Neural progenitor cell (in vitro differentiated cells): ENCODE results near the gene DDB1. TPM values are rescaled to one million over a fixed set of nuclear protein-coding genes. Genes with fewer than 3 reads are reported as not detected.

Experiments used
- DNase-seq: peaks from one replicate; pipeline ENCODE4 v3.0.0-alpha.2; 2016; ENCODE audit warnings: low spot score
- H2AFZ ChIP-seq: fragments of 200-600 bp; sonication (generic); replicated peaks from 2 replicates; pipeline ENCODE4 v1.6.1; 2016; ENCODE audit warnings: antibody characterized with exemption
- H3F3A ChIP-seq: fragments of 200-600 bp; sonication (generic); 2 replicates; pipeline ENCODE4 v1.6.1; 2016; ENCODE audit warnings: antibody characterized with exemption, low read depth
- H3K27ac ChIP-seq: fragments of 200-600 bp; sonication (generic); 2 replicates; pipeline ENCODE4 v1.5.1; 2016; ENCODE audit warnings: mild to moderate bottlenecking
- H3K27me3 ChIP-seq: fragments of 200-600 bp; sonication (generic); 2 replicates; pipeline ENCODE4 v1.6.1; 2016; ENCODE audit warnings: mild to moderate bottlenecking, moderate library complexity
- H3K36me3 ChIP-seq: fragments of 200-600 bp; sonication (generic); 2 replicates; pipeline ENCODE4 v1.5.1; 2016
- H3K4me1 ChIP-seq: fragments of 200-600 bp; sonication (generic); 2 replicates; pipeline ENCODE4 v1.6.1; 2016; ENCODE audit warnings: mixed run types
- H3K4me2 ChIP-seq: fragments of 200-600 bp; sonication (generic); 2 replicates; pipeline ENCODE4 v1.6.1; 2016
- H3K4me3 ChIP-seq: fragments of 200-600 bp; sonication (generic); 2 replicates; pipeline ENCODE4 v1.5.1; 2016
- H3K79me2 ChIP-seq: fragments of 200-600 bp; sonication (generic); 2 replicates; pipeline ENCODE4 v1.6.1; 2016; ENCODE audit warnings: low read depth
- H3K9ac ChIP-seq: fragments of 200-600 bp; sonication (generic); 2 replicates; pipeline ENCODE4 v1.6.1; 2016
- H3K9me3 ChIP-seq: fragments of 200-600 bp; sonication (generic); 2 replicates; pipeline ENCODE4 v1.5.1; 2016; ENCODE audit warnings: low read depth
- H4K20me1 ChIP-seq: fragments of 200-600 bp; sonication (generic); 2 replicates; pipeline ENCODE4 v1.6.1; 2016; ENCODE audit warnings: low read depth
- H3K27ac Mint-ChIP-seq: 3 replicates; pipeline ENCODE4 v1.8.0; 2021; ENCODE audit warnings: mixed read lengths
- H3K27me3 Mint-ChIP-seq: 2 replicates; pipeline ENCODE4 v1.8.0; 2022; ENCODE audit warnings: low read depth, mild to moderate bottlenecking, inconsistent platforms, moderate library complexity, mixed read lengths; ENCODE audit not compliant: insufficient read depth
- H3K36me3 Mint-ChIP-seq: 3 replicates; pipeline ENCODE4 v1.8.0; 2021; ENCODE audit warnings: mixed read lengths
- H3K4me1 Mint-ChIP-seq: 3 replicates; pipeline ENCODE4 v1.8.0; 2021; ENCODE audit warnings: mixed read lengths
- H3K4me3 Mint-ChIP-seq: 3 replicates; pipeline ENCODE4 v1.8.0; 2021; ENCODE audit warnings: mild to moderate bottlenecking, moderate library complexity, mixed read lengths
- H3K9me3 Mint-ChIP-seq: 3 replicates; pipeline ENCODE4 v1.8.0; 2020; ENCODE audit warnings: mixed read lengths
- EZH2 ChIP-seq: fragments of 200-600 bp; sonication (generic); IDR thresholded peaks from 2 replicates; pipeline ENCODE4 v1.6.1; 2017; ENCODE audit warnings: antibody characterized with exemption, mild to moderate bottlenecking, moderate library complexity
- EZH2phosphoT487 ChIP-seq: fragments of 200-600 bp; sonication (generic); IDR thresholded peaks from 2 replicates; pipeline ENCODE4 v1.6.1; 2017; ENCODE audit warnings: antibody characterized with exemption
- total RNA-seq: library from RNA; depleted of rRNA; stranded (reverse); fragments of >200 nt; gene quantifications from 2 replicates; pipeline ENCODE4 v1.2.3, GENCODE V29; 2015; ENCODE audit warnings: low replicate concordance
- TF ChIP-seq, protein P1 (sequence below): fragments of 200-600 bp; sonication (generic); IDR thresholded peaks from 2 replicates; pipeline ENCODE4 v1.5.1; 2017; ENCODE audit warnings: antibody characterized with exemption, mild to moderate bottlenecking

DDB1 gene
- total RNA-seq, 1 donor from 2014 or later, result 275 TPM

DNA sequence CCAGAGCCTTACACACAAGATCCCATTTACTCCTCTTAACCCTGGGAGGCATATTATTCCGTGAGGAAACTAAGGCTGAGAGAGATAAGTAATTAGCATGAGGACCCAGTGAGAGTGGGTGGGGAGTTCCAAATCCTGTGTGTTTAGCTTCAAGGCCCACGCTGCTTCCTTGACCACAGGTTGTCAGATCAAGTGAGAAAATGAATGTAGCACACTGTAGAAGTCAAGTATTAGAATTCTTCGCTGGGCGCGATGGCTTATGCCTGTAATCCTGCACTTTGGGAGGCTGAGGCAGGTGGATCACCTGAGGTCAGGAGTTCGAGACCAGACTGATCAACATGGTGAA, 25.0 kb upstream of the DDB1 start:
- no peaks in the 10 kb centered on the region for H3K9me3 Mint-ChIP-seq
- Histone ChIP-seq H3K79me2 (peaks cover 27% of the 10 kb centered on the region), H3K27me3 (no peaks in the 10 kb centered on the region), H3K4me2 (no peak overlapping the region), H2AFZ (no peak overlapping the region), H3K4me3 (no peak overlapping the region), H4K20me1 (no peaks in the 10 kb centered on the region), H3F3A (peaks cover 13% of the 10 kb centered on the region), H3K9me3 (no peaks in the 10 kb centered on the region), H3K4me1 (peaks cover 4% of the 10 kb centered on the region), H3K27ac (no peak overlapping the region), H3K36me3 (no peaks in the 10 kb centered on the region), H3K9ac (no peak overlapping the region)
- H3K4me3 Mint-ChIP-seq, result no peak overlapping the region
- H3K27ac Mint-ChIP-seq, result no peak overlapping the region
- peaks cover 9% of the 10 kb centered on the region for H3K36me3 Mint-ChIP-seq
- H3K4me1 Mint-ChIP-seq, result peaks cover 21% of the 10 kb centered on the region
- no peak for TF ChIP-seq EZH2phosphoT487
- no peak for TF ChIP-seq EZH2
- TF ChIP-seq, protein P1, sequence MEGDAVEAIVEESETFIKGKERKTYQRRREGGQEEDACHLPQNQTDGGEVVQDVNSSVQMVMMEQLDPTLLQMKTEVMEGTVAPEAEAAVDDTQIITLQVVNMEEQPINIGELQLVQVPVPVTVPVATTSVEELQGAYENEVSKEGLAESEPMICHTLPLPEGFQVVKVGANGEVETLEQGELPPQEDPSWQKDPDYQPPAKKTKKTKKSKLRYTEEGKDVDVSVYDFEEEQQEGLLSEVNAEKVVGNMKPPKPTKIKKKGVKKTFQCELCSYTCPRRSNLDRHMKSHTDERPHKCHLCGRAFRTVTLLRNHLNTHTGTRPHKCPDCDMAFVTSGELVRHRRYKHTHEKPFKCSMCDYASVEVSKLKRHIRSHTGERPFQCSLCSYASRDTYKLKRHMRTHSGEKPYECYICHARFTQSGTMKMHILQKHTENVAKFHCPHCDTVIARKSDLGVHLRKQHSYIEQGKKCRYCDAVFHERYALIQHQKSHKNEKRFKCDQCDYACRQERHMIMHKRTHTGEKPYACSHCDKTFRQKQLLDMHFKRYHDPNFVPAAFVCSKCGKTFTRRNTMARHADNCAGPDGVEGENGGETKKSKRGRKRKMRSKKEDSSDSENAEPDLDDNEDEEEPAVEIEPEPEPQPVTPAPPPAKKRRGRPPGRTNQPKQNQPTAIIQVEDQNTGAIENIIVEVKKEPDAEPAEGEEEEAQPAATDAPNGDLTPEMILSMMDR, result no peak
- peaks cover 6% of the 10 kb centered on the region for H3K27me3 Mint-ChIP-seq
- DNase-seq, result no peak

DNA sequence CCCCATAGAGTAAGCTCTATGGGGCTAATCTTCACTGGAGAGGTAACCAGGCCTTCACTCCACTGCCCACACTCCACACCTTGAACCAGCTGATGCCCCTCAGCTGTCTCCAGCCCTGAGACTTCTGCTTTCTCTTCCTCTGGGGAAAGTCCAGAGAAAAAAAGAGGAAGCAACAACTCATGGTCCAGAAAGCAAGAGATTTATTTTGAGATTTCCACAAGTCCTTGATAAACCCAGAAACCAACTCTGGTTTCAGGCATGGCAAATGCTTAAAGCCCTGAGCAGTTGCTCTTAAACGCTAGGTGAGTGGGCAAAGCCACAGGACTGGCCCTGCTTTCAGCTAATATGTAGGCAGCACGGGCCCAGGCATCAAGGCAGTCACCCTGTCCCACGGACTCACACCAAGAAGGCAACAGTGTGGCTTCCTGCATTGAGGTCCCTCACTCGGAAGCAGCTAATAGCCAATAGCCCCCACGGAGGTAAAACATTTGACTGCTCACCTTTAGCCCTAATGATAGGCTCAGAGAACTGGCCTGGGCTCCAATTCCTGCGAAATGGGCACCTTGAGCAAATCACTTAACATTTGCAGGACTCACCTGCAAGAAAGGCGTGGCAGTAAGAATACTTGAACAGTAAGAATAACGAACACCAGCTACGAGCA, 24.5 kb upstream of the DDB1 start:
- Histone ChIP-seq H2AFZ (no peak overlapping the region), H3K9me3 (no peaks in the 10 kb centered on the region), H3K36me3 (no peaks in the 10 kb centered on the region), H3K4me3 (no peak overlapping the region), H3K79me2 (peaks cover 22% of the 10 kb centered on the region), H3K27me3 (no peaks in the 10 kb centered on the region), H3F3A (peaks cover 9% of the 10 kb centered on the region), H4K20me1 (no peaks in the 10 kb centered on the region), H3K27ac (no peak overlapping the region), H3K9ac (no peak overlapping the region), H3K4me2 (no peak overlapping the region), H3K4me1 (peaks cover 4% of the 10 kb centered on the region)
- Mint-ChIP-seq H3K36me3 (peaks cover 8% of the 10 kb centered on the region), H3K27me3 (peaks cover 4% of the 10 kb centered on the region), H3K27ac (no peak overlapping the region), H3K9me3 (no peaks in the 10 kb centered on the region), H3K4me1 (peaks cover 16% of the 10 kb centered on the region), H3K4me3 (no peak overlapping the region)
- DNase-seq, result no peak
- TF ChIP-seq EZH2 (no peak), EZH2phosphoT487 (no peak)
- TF ChIP-seq, protein P1, result no peak

DNA sequence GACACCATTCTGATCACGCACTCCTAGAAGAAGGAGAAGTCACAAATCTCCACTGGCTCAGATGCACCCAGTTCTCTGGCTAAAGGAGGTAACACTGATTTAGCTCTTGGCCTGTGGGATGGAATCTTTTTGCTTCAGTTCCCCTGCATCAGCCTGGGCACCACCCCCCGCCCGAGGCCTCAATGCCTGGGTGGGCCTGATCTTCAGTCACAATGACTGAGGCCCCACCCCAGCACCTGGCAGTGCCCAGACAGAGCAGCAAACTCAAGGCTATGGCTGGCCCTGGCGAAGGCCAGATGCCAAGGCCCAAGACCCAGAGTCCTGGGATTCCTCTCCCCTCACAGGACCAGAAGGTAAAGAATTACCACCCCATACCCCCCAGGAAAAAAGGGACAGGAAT, 23.8 kb upstream of the DDB1 start:
- Mint-ChIP-seq H3K27ac (no peak overlapping the region), H3K9me3 (no peaks in the 10 kb centered on the region), H3K27me3 (peaks cover 4% of the 10 kb centered on the region), H3K4me1 (peaks cover 14% of the 10 kb centered on the region), H3K4me3 (no peak overlapping the region), H3K36me3 (peaks cover 6% of the 10 kb centered on the region)
- TF ChIP-seq EZH2phosphoT487 (no peak), EZH2 (no peak)
- TF ChIP-seq, protein P1, result no peak
- H3K4me3 ChIP-seq, result no peak overlapping the region
- H3K36me3 ChIP-seq, result no peaks in the 10 kb centered on the region
- no peak overlapping the region for H3K4me2 ChIP-seq
- H3K9ac ChIP-seq, result no peak overlapping the region
- H4K20me1 ChIP-seq, result no peaks in the 10 kb centered on the region
- peaks cover 4% of the 10 kb centered on the region for H3F3A ChIP-seq
- peaks cover 4% of the 10 kb centered on the region for H3K4me1 ChIP-seq
- DNase-seq, result no peak
- no peaks in the 10 kb centered on the region for H3K9me3 ChIP-seq
- peaks cover 21% of the 10 kb centered on the region for H3K79me2 ChIP-seq
- no peaks in the 10 kb centered on the region for H3K27me3 ChIP-seq
- H2AFZ ChIP-seq, result no peak overlapping the region
- H3K27ac ChIP-seq, result no peak overlapping the region
